Endothelial cell of umbilical vein (primary cell): Measurements from ENCODE around the gene TRAP1. TPM values are rescaled to one million over a fixed set of nuclear protein-coding genes. Genes with fewer than 3 reads are reported as not detected.
A peak's percentile ranks its signal among the peaks of the same experiment; 100 is the strongest.
"Not testable (repeated sequence)": the region's sequence is repeated elsewhere in the genome, so short reads cannot be mapped to it uniquely, and the experiment has no call there.

Experiments used
- BruUV-seq: library from RNA; stranded (reverse); fragments of 400-500 nt; replicated peaks from 2 replicates; lab custom pipeline; 2021; lab: Mats Ljungman, UMichigan
- CTCF ChIA-PET: fragments of 300-600, 350-600 bp; sonication (Branson Sonifier 250); formaldehyde crosslinking; loops from one replicate; lab custom pipeline; 2021; ENCODE audit warnings: antibody characterized with exemption, inconsistent platforms; lab: Charles Lee
- POLR2A ChIA-PET: fragments of 300-600, 350-600 bp; sonication (Branson Sonifier 250); formaldehyde crosslinking; loops from one replicate; lab custom pipeline; 2021; ENCODE audit warnings: antibody characterized with exemption, inconsistent platforms; lab: Charles Lee
- DNase-seq: peaks from one replicate; pipeline ENCODE4 v3.0.0-alpha.2; 2011; ENCODE audit warnings: low read depth, low spot score
- FAIRE-seq: peaks from 2 replicates; lab custom pipeline; 2011; peaks lifted over from hg19 to GRCh38; lab: Jason Lieb, UNC
- H2AFZ ChIP-seq: 2 replicates; pipeline ENCODE4 v1.6.0; 2012; ENCODE audit warnings: low read depth, low read length, control low read depth, inconsistent platforms
- H3K27ac ChIP-seq: 2 replicates; pipeline ENCODE4 v1.5.1; 2011; ENCODE audit warnings: low read depth, mild to moderate bottlenecking, control low read depth, low read length, moderate library complexity; ENCODE audit not compliant: insufficient read depth
- H3K27me3 ChIP-seq, 2 experiments: 2 replicates each; pipeline versions ENCODE4 v1.6.0 to v1.6.1; 2011; ENCODE audit warnings: low read length in 2 of 2, mixed read lengths in 1 of 2; ENCODE audit not compliant: control insufficient read depth in 2 of 2, insufficient read depth in 2 of 2
- H3K36me3 ChIP-seq, 2 experiments: 2 replicates in 1 of 2; 3 replicates in 1 of 2; pipeline ENCODE4 v1.5.1; 2011; ENCODE audit warnings: low read length in 2 of 2, mild to moderate bottlenecking in 1 of 2, moderate library complexity in 1 of 2; ENCODE audit not compliant: control insufficient read depth in 2 of 2, insufficient read depth in 2 of 2; ENCODE audit errors: extremely low read depth in 1 of 2
- H3K4me1 ChIP-seq: 3 replicates; pipeline ENCODE4 v1.5.1; 2011; ENCODE audit warnings: mild to moderate bottlenecking, low read length; ENCODE audit not compliant: control insufficient read depth, insufficient read depth; ENCODE audit errors: extremely low read depth
- H3K4me2 ChIP-seq: 2 replicates; pipeline ENCODE4 v1.6.1; 2011; ENCODE audit warnings: low read length, control low read depth, mixed read lengths; ENCODE audit not compliant: insufficient read depth
- H3K4me3 ChIP-seq, 3 experiments: fragments of 200-600 bp in 1 of 3; sonication (generic), shearing (Covaris generic) in 1 of 3; replicated peaks in 1 of 3; 2 replicates each; pipeline ENCODE4 v1.5.1; 2011 to 2016; ENCODE audit warnings: control low read depth in 3 of 3, low read length in 3 of 3, mild to moderate bottlenecking in 2 of 3, inconsistent platforms in 1 of 3, low read depth in 1 of 3, moderate library complexity in 1 of 3; ENCODE audit not compliant: insufficient read depth in 1 of 3
- H3K79me2 ChIP-seq: 2 replicates; pipeline ENCODE4 v1.6.0; 2012; ENCODE audit warnings: low read length, inconsistent platforms; ENCODE audit not compliant: control insufficient read depth, insufficient read depth
- H3K9ac ChIP-seq: replicated peaks from 2 replicates; pipeline ENCODE3; 2011; ENCODE audit warnings: low read length, control low read depth; ENCODE audit not compliant: insufficient read depth; ENCODE audit errors: extremely low read depth
- H3K9me1 ChIP-seq: replicated peaks from 3 replicates; pipeline ENCODE4 v1.6.0; 2011; ENCODE audit warnings: mild to moderate bottlenecking, low read length; ENCODE audit not compliant: control insufficient read depth, insufficient read depth; ENCODE audit errors: extremely low read depth
- H3K9me3 ChIP-seq: replicated peaks from 2 replicates; pipeline ENCODE4 v1.5.1; 2012; ENCODE audit warnings: low read length, inconsistent platforms; ENCODE audit not compliant: control insufficient read depth, insufficient read depth
- H4K20me1 ChIP-seq: replicated peaks from 2 replicates; pipeline ENCODE3; 2011; ENCODE audit warnings: mild to moderate bottlenecking, low read length; ENCODE audit not compliant: control insufficient read depth, insufficient read depth; ENCODE audit errors: extremely low read depth
- EZH2 ChIP-seq: IDR thresholded peaks from 2 replicates; pipeline ENCODE4 v1.6.1; 2012; ENCODE audit warnings: borderline replicate concordance, low read depth, mild to moderate bottlenecking, moderate library complexity, low read length, inconsistent platforms; ENCODE audit not compliant: severe bottlenecking
- JUN ChIP-seq: IDR thresholded peaks from 2 replicates; pipeline ENCODE4 v1.6.1; 2011; ENCODE audit warnings: borderline replicate concordance, low read depth; ENCODE audit not compliant: insufficient read length, insufficient read depth
- MAX ChIP-seq: IDR thresholded peaks from 2 replicates; pipeline ENCODE4 v1.6.1; 2011; ENCODE audit not compliant: insufficient read depth, insufficient read length
- MYC ChIP-seq: IDR thresholded peaks from one replicate; pipeline ENCODE4 v1.6.1; 2011; ENCODE audit warnings: mild to moderate bottlenecking, low read depth, low read length
- dilution Hi-C: fragments of 300-500 bp; cut with MboI; formaldehyde crosslinking; loops from one replicate; pipeline ENCODE4 v1.15.0; 2019; ENCODE audit warnings: low sequenced_read_pairs; ENCODE audit not compliant: extremely low pct_ligation_motif_present
- intact Hi-C: fragments of 100-400 bp; cut with micrococcal nuclease; formaldehyde crosslinking; loops from one replicate; pipeline ENCODE4 v1.10.0; 2022
- polyA plus RNA-seq, 4 experiments: library from polyadenylated mRNA; depleted of rRNA in 3 of 4; stranded (reverse) in 3 of 4; unstranded in 1 of 4; fragments of >200 nt; gene quantifications; 2 replicates each; pipeline versions ENCODE4 v1.2.1 to v1.2.3, GENCODE V29; 2011 to 2012; ENCODE audit warnings: missing spikeins in 1 of 4
- total RNA-seq: library from RNA; stranded (reverse); gene quantifications from 2 replicates; pipeline ENCODE4 v1.2.3, GENCODE V29; 2021

Gene TRAP1
- total and polyA plus RNA-seq, 2 donors (not counting 3 experiments of a cell fraction or from before 2014, with no cell fraction given): 95.6 to 102 TPM

DNA sequence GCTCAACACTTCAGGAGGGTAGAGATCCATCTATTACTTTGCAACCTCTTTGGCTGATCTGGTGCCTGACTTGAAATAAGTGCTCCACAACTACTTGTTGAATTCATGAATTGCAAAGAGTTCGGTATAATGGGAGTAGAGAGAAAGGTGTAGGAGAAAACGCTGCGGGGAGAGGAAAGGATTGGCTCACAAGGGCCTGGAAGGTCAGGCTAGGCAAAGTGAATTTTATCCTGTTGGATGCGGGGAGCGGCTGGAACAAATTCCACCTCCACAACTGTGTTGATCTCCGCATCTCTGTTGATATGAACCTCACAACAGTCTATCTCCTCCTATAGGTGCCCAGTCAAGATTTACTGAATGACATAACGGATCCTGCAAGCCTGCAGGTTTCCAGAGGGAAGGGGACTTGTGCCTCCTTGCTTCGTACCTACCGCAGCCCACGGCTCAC, 106.6 kb downstream of the TRAP1 start:
- POLR2A ChIA-PET: no interaction called here
- no peak for TF ChIP-seq MAX
- no peak for TF ChIP-seq MYC
- Histone ChIP-seq H4K20me1 (no peaks in the 10 kb centered on the region), H3K9me1 (peaks cover 3% of the 10 kb centered on the region), H3K4me1 (peaks cover 9% of the 10 kb centered on the region), H3K4me3 (peak overlapping the region; percentile 60 to 85 (median 62)), H3K36me3 (no peaks in the 10 kb centered on the region), H3K79me2 (peaks cover 30% of the 10 kb centered on the region), H3K27me3 (no peaks in the 10 kb centered on the region), H3K27ac (peak overlapping the region; percentile 41), H3K9me3 (no peaks in the 10 kb centered on the region), H3K9ac (peak overlapping the region; percentile 72), H2AFZ (peak overlapping the region; percentile 89), H3K4me2 (peak overlapping the region; percentile 76)
- intact Hi-C loops: no loop called here
- DNase-seq (peak; percentile 36), FAIRE-seq (peak; percentile 26)
- CTCF ChIA-PET: no interaction called here
- dilution Hi-C loops: no loop called here
- no TSS peak for BruUV-seq

DNA sequence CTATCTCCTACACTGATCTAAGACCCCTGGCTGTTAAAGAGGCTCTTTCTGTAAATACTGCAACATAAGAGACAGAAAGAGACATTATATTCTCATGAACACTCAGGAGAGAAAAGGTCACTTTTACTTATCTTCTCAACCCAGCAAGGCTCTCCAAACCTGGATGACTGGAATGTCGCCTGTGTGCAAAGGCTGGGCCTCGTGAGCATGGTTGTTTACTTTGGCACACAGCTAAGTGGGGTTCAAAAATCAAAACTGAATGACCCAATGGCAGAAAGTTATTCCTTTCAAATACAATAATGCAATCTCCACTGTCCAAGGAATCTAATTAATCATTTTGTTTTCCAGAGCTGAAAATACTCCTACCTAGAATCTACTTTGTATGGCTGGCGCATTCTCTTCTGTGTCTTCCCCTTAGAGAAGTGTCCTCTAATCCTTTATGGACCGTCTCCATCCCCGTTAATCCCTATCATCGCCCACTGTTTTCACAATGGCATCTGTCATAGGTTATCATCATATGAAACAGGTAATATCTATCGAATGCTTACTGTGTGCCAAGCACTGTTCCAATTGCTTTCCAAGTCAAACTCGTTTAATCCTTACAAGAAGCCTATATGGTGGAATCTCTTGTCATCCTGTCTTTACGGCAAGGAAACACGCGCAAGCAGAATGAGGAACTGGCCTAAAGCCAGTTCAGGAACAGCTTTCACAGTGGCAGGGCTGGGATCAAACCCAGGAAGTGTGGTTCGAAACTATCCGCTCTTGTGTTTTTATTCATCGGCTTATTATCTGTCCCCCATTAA, 107.2 kb downstream of the TRAP1 start:
- intact Hi-C loops: no loop called here
- H3K36me3 ChIP-seq: no peaks in the 10 kb centered on the region
- no peak overlapping the region for H3K27ac ChIP-seq
- H2AFZ ChIP-seq: no peak overlapping the region
- ChIA-PET POLR2A (no interaction called here), CTCF (no interaction called here)
- H3K27me3 ChIP-seq: no peaks in the 10 kb centered on the region
- no TSS peak for BruUV-seq
- TF ChIP-seq EZH2 (no peak), JUN (no peak)
- no peaks in the 10 kb centered on the region for H4K20me1 ChIP-seq
- peak overlapping the region; percentile 76 for H3K4me2 ChIP-seq
- H3K9me3 ChIP-seq: no peaks in the 10 kb centered on the region
- H3K9me1 ChIP-seq: no peaks in the 10 kb centered on the region
- peaks cover 25% of the 10 kb centered on the region for H3K79me2 ChIP-seq
- DNase-seq (no peak), FAIRE-seq (no peak)
- peaks cover 9% of the 10 kb centered on the region for H3K4me1 ChIP-seq
- H3K9ac ChIP-seq: no peak overlapping the region
- dilution Hi-C loops: no loop called here
- peak overlapping the region in 1 of 3 experiments; percentile 85 for H3K4me3 ChIP-seq

DNA sequence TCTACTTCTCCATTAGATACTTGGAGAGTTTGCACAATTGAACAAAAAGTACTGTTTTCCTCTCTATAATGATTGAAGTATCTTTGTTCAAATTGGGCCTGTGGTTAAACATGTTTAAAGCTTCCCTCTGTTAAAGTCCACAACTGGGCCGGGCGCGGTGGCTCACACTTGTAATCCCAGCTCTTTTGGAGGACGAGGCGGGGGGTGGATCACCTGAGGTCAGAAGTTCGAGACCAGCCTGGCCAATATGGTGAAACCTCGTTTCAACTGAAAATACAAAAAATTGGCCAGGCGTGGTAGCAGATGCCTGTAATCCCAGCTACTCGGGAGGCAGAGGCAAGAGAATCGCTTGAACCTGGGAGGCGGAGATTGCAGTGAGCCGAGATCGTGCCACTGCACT, 108.3 kb downstream of the TRAP1 start:
- H3K9me1 ChIP-seq, H3K9ac ChIP-seq, H3K4me3 ChIP-seq, H3K36me3 ChIP-seq, H3K4me2 ChIP-seq, dilution Hi-C loops, H3K27me3 ChIP-seq, DNase-seq, CTCF ChIA-PET, H4K20me1 ChIP-seq, FAIRE-seq, H3K9me3 ChIP-seq, intact Hi-C loops, POLR2A ChIA-PET, H3K4me1 ChIP-seq, H3K27ac ChIP-seq, H2AFZ ChIP-seq: not testable (repeated sequence)
- peaks cover 20% of the 10 kb centered on the region for H3K79me2 ChIP-seq
- BruUV-seq: TSS peak; percentile 18
